HG02943 (cell line): ENCODE data around the gene TPP1.

ENCODE experiments used
- ATAC-seq: cut with Tn5 transposase; IDR thresholded peaks from one replicate; pipeline ENCODE4 v1.9.1; 2021; ENCODE audit warnings: mild to moderate bottlenecking, low read depth, moderate library complexity; ENCODE audit not compliant: unreplicated experiment

The TPP1 gene

GRCh38 chr11:6629892-6630631, 10.8 kb upstream of the TPP1 start:
- ATAC-seq = no peak

- no peak for ATAC-seq
These were observed 10.3 kb upstream of the TPP1 start for GRCh38 chr11:6629573-6629891.

- no peak for ATAC-seq
These were observed 9.3 kb upstream of the TPP1 start for GRCh38 chr11:6628526-6628925.

DNA sequence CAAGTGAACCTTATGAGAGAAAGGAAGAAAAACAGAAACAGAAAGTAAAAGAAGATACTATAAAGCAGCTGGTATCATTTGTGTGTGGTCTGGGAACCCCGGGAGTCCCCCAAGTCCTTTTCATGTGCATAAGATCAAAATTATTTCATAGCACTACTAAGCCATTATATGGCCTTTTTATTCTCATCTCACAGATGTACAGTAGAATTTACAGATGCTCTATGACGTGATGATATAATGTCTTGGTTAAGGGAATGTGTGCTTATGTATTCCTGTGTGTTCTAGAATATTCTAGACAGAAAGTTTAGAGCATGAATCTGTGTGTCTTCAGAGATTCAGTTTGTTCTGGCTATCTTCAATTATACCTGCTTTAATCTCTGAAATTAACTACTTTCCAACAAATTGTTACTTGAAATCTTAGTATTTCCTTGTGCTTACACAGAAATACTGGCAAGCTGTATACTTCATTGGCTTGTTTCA, 8.6 kb upstream of the TPP1 start:
- ATAC-seq = peak; percentile 55

- no peak for ATAC-seq
These were observed 7.9 kb upstream of the TPP1 start for GRCh38 chr11:6626971-6627761.

DNA sequence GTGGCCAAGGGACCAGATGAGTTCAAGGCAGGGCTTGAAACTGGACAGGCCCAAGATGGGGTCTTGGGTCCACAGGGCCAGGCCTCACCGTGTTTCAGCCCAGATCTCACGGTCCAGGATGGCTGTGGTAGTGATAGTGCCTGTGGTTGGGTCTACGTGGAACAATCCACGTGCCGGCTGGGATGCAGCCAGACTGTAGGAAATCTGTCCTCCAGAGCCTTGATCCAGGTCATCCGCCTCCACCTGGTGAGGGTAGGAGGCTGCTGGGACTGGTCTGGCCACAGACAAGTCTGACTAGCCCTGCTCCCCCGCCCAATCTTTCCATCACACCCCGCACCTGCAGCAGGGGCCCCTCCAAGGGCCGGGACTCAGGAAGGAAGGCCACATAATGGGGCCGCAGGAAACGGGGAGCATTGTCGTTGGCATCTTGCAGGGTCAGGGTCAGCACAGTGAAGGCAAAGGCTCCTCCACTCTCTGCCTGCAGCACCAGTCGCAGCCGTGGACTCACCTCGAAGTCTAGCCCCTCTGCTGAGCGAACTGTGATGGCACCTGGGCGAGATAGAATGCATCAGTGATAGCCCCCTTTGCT, 6.7 kb upstream of the TPP1 start:
- no peak for ATAC-seq

DNA sequence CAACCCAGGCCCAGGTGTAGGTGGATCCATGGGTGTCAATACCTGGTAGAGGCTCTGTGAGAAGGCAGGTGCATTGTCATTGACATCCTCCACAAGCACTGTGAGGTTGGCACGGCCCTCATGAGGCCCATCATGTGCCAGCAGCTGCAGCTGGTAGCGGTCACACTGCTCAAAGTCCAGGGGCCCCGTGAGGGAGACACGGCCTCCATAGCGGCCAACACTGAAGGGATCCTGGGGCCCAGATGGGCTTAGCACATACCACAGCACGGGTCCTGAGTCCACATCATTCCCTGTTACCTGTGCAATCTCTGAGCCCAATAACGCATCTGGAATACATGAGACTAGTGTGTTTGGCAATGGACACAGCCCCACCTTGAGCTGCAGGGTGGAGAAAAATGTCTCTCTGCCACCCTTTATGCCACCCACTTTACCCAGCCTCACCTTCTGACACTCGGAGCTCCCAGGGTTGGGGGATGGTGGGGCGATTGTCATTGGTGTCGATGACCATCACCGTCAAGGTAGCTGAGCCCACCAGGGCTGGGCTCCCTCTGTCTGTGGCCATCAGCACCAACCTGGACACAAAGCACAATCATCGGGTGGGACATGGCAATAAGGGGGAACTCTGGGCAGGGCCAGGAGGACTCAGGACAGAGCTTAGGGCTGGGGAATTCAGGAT, 6.1 kb upstream of the TPP1 start:
- ATAC-seq = no peak

DNA sequence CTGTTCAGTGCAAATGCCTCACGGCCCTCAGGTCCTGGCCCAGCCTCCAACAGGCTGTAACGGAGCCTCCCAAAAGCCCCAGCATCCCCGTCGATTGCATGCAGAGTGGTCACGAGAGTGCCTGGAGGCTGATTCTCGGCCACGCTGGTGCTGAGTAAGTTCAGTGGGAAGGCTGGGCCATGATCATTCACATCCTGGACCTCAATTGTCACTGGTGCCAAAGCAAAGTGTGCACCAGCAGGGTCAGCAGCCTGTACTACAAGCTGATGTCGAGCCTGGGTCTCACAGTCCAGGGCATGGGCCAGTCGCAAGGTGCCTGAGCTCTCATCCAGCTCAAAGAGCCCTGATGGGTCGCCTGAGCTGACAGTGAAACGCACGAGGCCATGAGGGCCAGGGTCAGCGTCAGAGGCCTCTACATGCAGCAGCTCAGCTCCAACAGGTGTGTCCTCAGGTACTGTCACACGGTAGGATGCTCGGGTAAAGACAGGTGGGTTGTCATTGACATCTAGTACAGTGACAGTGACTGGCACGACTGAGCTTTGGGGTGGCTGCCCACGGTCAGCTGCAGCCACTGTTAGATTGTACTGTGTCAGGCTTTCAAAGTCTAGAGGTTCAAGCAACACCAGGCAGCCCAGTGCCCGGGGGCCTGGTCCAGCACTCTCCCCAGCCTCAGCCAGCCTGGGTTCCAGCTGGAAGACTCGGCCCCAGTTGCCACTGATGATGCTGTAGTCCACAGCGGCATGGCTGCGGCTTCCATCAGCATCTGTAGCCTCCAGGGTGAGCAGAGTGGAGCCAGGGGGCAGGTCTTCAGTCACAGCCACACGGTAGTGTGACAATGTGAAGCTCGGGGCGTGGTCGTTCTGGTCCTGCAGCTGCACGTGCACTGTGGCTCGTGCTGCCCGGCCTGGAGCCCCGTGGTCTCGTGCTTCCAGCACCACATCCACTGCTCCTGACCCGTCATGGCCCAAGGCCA, 4.5 kb upstream of the TPP1 start:
- no peak for ATAC-seq

GRCh38 chr11:6622261-6623171, 3.3 kb upstream of the TPP1 start:
- no peak for ATAC-seq

DNA sequence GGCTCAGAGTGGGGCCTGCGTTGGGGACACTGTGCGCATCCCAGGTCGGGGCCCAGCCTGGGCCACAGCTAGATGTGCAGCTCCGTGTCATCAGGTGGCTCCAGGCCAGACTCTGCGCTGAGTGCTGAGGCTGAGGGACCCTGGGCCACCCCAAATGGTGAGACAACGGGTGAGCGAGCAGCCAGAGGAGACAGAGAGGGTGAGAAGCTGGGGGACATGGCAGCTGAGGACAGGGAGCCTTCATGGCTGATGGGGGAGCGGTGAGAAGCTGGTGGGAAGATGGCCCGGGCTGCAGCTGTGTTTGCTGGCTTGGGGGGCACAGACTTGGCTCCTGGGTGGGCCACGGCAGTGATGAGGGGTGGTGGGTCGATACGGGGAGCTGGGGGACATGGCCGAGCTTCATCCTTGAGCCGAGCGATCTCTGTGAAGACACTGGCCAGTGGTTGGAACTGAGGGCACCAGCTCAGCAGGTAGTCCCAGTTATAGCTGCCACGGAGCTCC, 2.5 kb upstream of the TPP1 start:
- ATAC-seq = no peak

GRCh38 chr11:6620636-6621035, 1.4 kb upstream of the TPP1 start:
- ATAC-seq = no peak

- peak; percentile 19 for ATAC-seq
These were observed 862 bp downstream of the TPP1 start for GRCh38 chr11:6618117-6619003.

- ATAC-seq = no peak
These were observed 1.9 kb downstream of the TPP1 start for GRCh38 chr11:6617315-6617781.

GRCh38 chr11:6616596-6617250, 2.5 kb downstream of the TPP1 start:
- no peak for ATAC-seq

GRCh38 chr11:6615882-6616585, 3.2 kb downstream of the TPP1 start:
- no peak for ATAC-seq

DNA sequence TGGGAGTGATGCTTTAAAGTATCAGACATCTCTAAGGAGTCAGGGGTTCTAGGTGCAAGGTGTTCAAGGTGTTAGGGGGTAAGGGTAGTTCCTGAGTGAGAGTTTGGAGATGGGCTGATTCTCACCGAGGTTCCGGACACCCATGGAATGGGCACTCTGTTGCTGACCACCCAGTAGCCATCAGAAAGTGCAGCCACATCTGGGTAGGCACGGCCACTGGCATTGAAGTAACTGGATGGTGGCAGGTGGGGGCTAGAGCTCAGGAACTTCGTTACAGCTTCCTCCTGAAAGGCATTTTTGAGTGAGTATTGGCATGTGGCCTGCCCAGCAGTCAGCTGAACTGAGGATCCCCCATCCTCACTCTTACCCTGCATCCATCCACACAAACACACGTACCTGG, 4.2 kb downstream of the TPP1 start:
- no peak for ATAC-seq

GRCh38 chr11:6614446-6614845, 4.8 kb downstream of the TPP1 start:
- ATAC-seq = no peak
